ENCODE data around the gene UBXN10. TPM values are rescaled to one million over a fixed set of nuclear protein-coding genes. Genes with fewer than 3 reads are reported as not detected.
A peak's percentile ranks its signal among the peaks of the same experiment; 100 is the strongest.
"Not testable (repeated sequence)": the region's sequence is repeated elsewhere in the genome, so short reads cannot be mapped to it uniquely, and the experiment has no call there.

Gene UBXN10
- total RNA-seq, 2 experiments from 2014 or later: 1.5 to 1.7 TPM

GRCh38 chr1:20200966-20201365 lies 15.1 kb downstream of the UBXN10 start:
- no peak overlapping the region for H3K27ac Mint-ChIP-seq

GRCh38 chr1:20202166-20202565 lies 16.3 kb downstream of the UBXN10 start:
- no peaks in the 10 kb centered on the region for H3K4me1 Mint-ChIP-seq

More at GRCh38 chr1:20200966-20201365, 15.1 kb downstream of the UBXN10 start:
- H3K36me3 Mint-ChIP-seq (ENCODE audit: low read depth): no peaks in the 10 kb centered on the region
- no peak overlapping the region for H3K4me3 Mint-ChIP-seq
- ChIA-PET CTCF (interaction anchor here (0.6 to 1.5 kb wide), 2 partner anchors 12 to 48 kb away, joined by 3 to 5 read pairs; no protein-coding TSS in a partner anchor), POLR2A (no interaction called here)
- DNase-seq: no peak
- no peaks in the 10 kb centered on the region for H3K4me1 Mint-ChIP-seq
- H3K27me3 Mint-ChIP-seq: peaks cover 28% of the 10 kb centered on the region
- no peaks in the 10 kb centered on the region for H3K9me3 Mint-ChIP-seq

GRCh38 chr1:20207546-20207945 lies 21.6 kb downstream of the UBXN10 start:
- H3K27me3 Mint-ChIP-seq: peaks cover 15% of the 10 kb centered on the region
- no peak for DNase-seq
- POLR2A ChIA-PET: no interaction called here
- no peak overlapping the region for H3K27ac Mint-ChIP-seq
- H3K4me1 Mint-ChIP-seq: peaks cover 2% of the 10 kb centered on the region
- H3K9me3 Mint-ChIP-seq: no peaks in the 10 kb centered on the region
- no peak overlapping the region for H3K4me3 Mint-ChIP-seq
- no peaks in the 10 kb centered on the region for H3K36me3 Mint-ChIP-seq (ENCODE audit: low read depth)
- CTCF ChIA-PET: interaction anchor here (1.5 kb wide), 1 partner anchor 12 kb away, joined by 4 read pairs; no protein-coding TSS in a partner anchor

More at GRCh38 chr1:20202166-20202565, 16.3 kb downstream of the UBXN10 start:
- POLR2A ChIA-PET: no interaction called here
- H3K36me3 Mint-ChIP-seq (ENCODE audit: low read depth): no peaks in the 10 kb centered on the region
- no peak overlapping the region for H3K4me3 Mint-ChIP-seq
- H3K9me3 Mint-ChIP-seq: no peaks in the 10 kb centered on the region
- H3K27me3 Mint-ChIP-seq: peaks cover 28% of the 10 kb centered on the region
- DNase-seq: no peak
- CTCF ChIA-PET: no interaction called here
- no peak overlapping the region for H3K27ac Mint-ChIP-seq

- H3K27ac Mint-ChIP-seq: no peak overlapping the region
- ChIA-PET CTCF (interaction anchor here (1.1 kb wide), 1 partner anchor 14 kb away, joined by 4 read pairs; no protein-coding TSS in a partner anchor), POLR2A (no interaction called here)
- H3K4me3 Mint-ChIP-seq: no peak overlapping the region
- no peaks in the 10 kb centered on the region for H3K36me3 Mint-ChIP-seq (ENCODE audit: low read depth)
- H3K9me3 Mint-ChIP-seq: no peaks in the 10 kb centered on the region
- no peak for DNase-seq
- H3K4me1 Mint-ChIP-seq: peaks cover 5% of the 10 kb centered on the region
- H3K27me3 Mint-ChIP-seq: peaks cover 28% of the 10 kb centered on the region
These were observed 23.6 kb downstream of the UBXN10 start for GRCh38 chr1:20209471-20209870.

GRCh38 chr1:20210736-20211460 lies 25.0 kb downstream of the UBXN10 start:
- peaks cover 40% of the 10 kb centered on the region for H3K27me3 Mint-ChIP-seq
- no peaks in the 10 kb centered on the region for H3K9me3 Mint-ChIP-seq
- peaks cover 5% of the 10 kb centered on the region for H3K4me1 Mint-ChIP-seq
- POLR2A ChIA-PET: no interaction called here
- no peak for DNase-seq
- no peaks in the 10 kb centered on the region for H3K36me3 Mint-ChIP-seq (ENCODE audit: low read depth)
- no peak overlapping the region for H3K27ac Mint-ChIP-seq
- H3K4me3 Mint-ChIP-seq: no peak overlapping the region
- CTCF ChIA-PET: interaction anchor here (1.0 kb wide), 1 partner anchor 109 kb away, joined by 3 read pairs; no protein-coding TSS in a partner anchor

- ChIA-PET POLR2A (no interaction called here), CTCF (interaction anchor here (1.6 to 2.8 kb wide), 3 partner anchors 8 to 12 kb away, joined by 4 to 10 read pairs (median 5); no protein-coding TSS in a partner anchor)
- Mint-ChIP-seq H3K4me3 (no peak overlapping the region), H3K4me1 (peaks cover 5% of the 10 kb centered on the region), H3K27me3 (peaks cover 44% of the 10 kb centered on the region), H3K27ac (no peak overlapping the region), H3K36me3 (ENCODE audit: low read depth) (no peaks in the 10 kb centered on the region), H3K9me3 (no peaks in the 10 kb centered on the region)
- DNase-seq: no peak
These were observed 25.6 kb downstream of the UBXN10 start for GRCh38 chr1:20211511-20211931.

- H3K36me3 Mint-ChIP-seq (ENCODE audit: low read depth): no peaks in the 10 kb centered on the region
- no peak overlapping the region for H3K27ac Mint-ChIP-seq
- DNase-seq: no peak
- H3K27me3 Mint-ChIP-seq: peaks cover 45% of the 10 kb centered on the region
- CTCF ChIA-PET: interaction anchor here (0.6 to 2.8 kb wide), 36 partner anchors 7 to 1593 kb away, joined by 3 to 33 read pairs (median 4); partner anchors contain the start of gene DDOST
- H3K4me3 Mint-ChIP-seq: no peak overlapping the region
- POLR2A ChIA-PET: no interaction called here
- no peaks in the 10 kb centered on the region for H3K9me3 Mint-ChIP-seq
- H3K4me1 Mint-ChIP-seq: peaks cover 5% of the 10 kb centered on the region
These were observed 26.3 kb downstream of the UBXN10 start for GRCh38 chr1:20212085-20212684.

- peaks cover 48% of the 10 kb centered on the region for H3K27me3 Mint-ChIP-seq
These were observed 26.9 kb downstream of the UBXN10 start for GRCh38 chr1:20212685-20213331.

GRCh38 chr1:20215716-20216115 lies 29.8 kb downstream of the UBXN10 start:
- no peak for DNase-seq
- Mint-ChIP-seq H3K27me3 (peaks cover 51% of the 10 kb centered on the region), H3K36me3 (ENCODE audit: low read depth) (no peaks in the 10 kb centered on the region), H3K9me3 (no peaks in the 10 kb centered on the region), H3K4me1 (peaks cover 5% of the 10 kb centered on the region), H3K27ac (no peak overlapping the region), H3K4me3 (no peak overlapping the region)
- ChIA-PET CTCF (interaction anchor here (0.6 to 2.4 kb wide), 4 partner anchors 19 to 278 kb away, joined by 3 to 13 read pairs (median 4); no protein-coding TSS in a partner anchor), POLR2A (no interaction called here)

More at GRCh38 chr1:20212685-20213331, 26.9 kb downstream of the UBXN10 start:
- DNase-seq: peak; percentile 57
- Mint-ChIP-seq H3K9me3 (no peaks in the 10 kb centered on the region), H3K36me3 (ENCODE audit: low read depth) (no peaks in the 10 kb centered on the region), H3K4me3 (no peak overlapping the region), H3K27ac (no peak overlapping the region), H3K4me1 (peaks cover 5% of the 10 kb centered on the region)
- POLR2A ChIA-PET: no interaction called here
- CTCF ChIA-PET: interaction anchor here (0.6 to 2.8 kb wide), 44 partner anchors 8 to 1594 kb away, joined by 3 to 33 read pairs (median 4); partner anchors contain the start of gene DDOST

GRCh38 chr1:20216574-20216973 lies 30.7 kb downstream of the UBXN10 start:
- H3K27me3 Mint-ChIP-seq: peaks cover 44% of the 10 kb centered on the region
- peak; percentile 19 for DNase-seq
- no peaks in the 10 kb centered on the region for H3K9me3 Mint-ChIP-seq
- H3K27ac Mint-ChIP-seq: no peak overlapping the region
- H3K4me1 Mint-ChIP-seq: peaks cover 5% of the 10 kb centered on the region
- POLR2A ChIA-PET: no interaction called here
- no peak overlapping the region for H3K4me3 Mint-ChIP-seq
- CTCF ChIA-PET: interaction anchor here (0.6 to 2.4 kb wide), 8 partner anchors 19 to 379 kb away, joined by 3 to 13 read pairs (median 3); no protein-coding TSS in a partner anchor
- no peaks in the 10 kb centered on the region for H3K36me3 Mint-ChIP-seq (ENCODE audit: low read depth)

- CTCF ChIA-PET; H3K36me3 Mint-ChIP-seq (ENCODE audit: low read depth); H3K4me3 Mint-ChIP-seq; H3K4me1 Mint-ChIP-seq; H3K27ac Mint-ChIP-seq; DNase-seq; POLR2A ChIA-PET; H3K9me3 Mint-ChIP-seq: not testable (repeated sequence)
- peaks cover 40% of the 10 kb centered on the region for H3K27me3 Mint-ChIP-seq
These were observed 33.2 kb downstream of the UBXN10 start for GRCh38 chr1:20219053-20219452.

- Mint-ChIP-seq H3K27me3 (peaks cover 44% of the 10 kb centered on the region), H3K36me3 (ENCODE audit: low read depth) (no peaks in the 10 kb centered on the region), H3K4me3 (no peak overlapping the region), H3K27ac (no peak overlapping the region), H3K9me3 (no peaks in the 10 kb centered on the region), H3K4me1 (no peaks in the 10 kb centered on the region)
- CTCF ChIA-PET: no interaction called here
- POLR2A ChIA-PET: no interaction called here
- DNase-seq: no peak
These were observed 34.1 kb downstream of the UBXN10 start for GRCh38 chr1:20220036-20220435.

- no peaks in the 10 kb centered on the region for H3K36me3 Mint-ChIP-seq (ENCODE audit: low read depth)
- H3K9me3 Mint-ChIP-seq: no peaks in the 10 kb centered on the region
- DNase-seq: no peak
- no peak overlapping the region for H3K27ac Mint-ChIP-seq
- ChIA-PET CTCF (interaction anchor here (1.5 kb wide), 1 partner anchor 11 kb away, joined by 4 read pairs; no protein-coding TSS in a partner anchor), POLR2A (no interaction called here)
- peaks cover 48% of the 10 kb centered on the region for H3K27me3 Mint-ChIP-seq
- no peak overlapping the region for H3K4me3 Mint-ChIP-seq
- no peaks in the 10 kb centered on the region for H3K4me1 Mint-ChIP-seq
These were observed 37.2 kb downstream of the UBXN10 start for GRCh38 chr1:20223106-20223505.
